GM12878 (cell line): ENCODE results near the gene FAM163A. TPM values are rescaled to one million over a fixed set of nuclear protein-coding genes. Genes with fewer than 3 reads are reported as not detected.

Experiments used
- ATAC-seq: fragments of 200-7000 bp; cut with Tn5 transposase; 3 replicates; pipeline ENCODE4 v1.9.1; 2020; ENCODE audit warnings: mild to moderate bottlenecking, moderate library complexity
- BruUV-seq: library from RNA; stranded (reverse); fragments of 400-500 nt; replicated peaks from 2 replicates; lab custom pipeline; 2021; lab: Mats Ljungman, UMichigan
- CTCF ChIA-PET: fragments of 300-600 bp; sonication (Branson Sonifier 250); formaldehyde crosslinking; extraction: SDS; loops from one replicate; lab custom pipeline; 2021; ENCODE audit warnings: inconsistent platforms; lab: Yijun Ruan, JAX
- POLR2A ChIA-PET: fragments of 350-600 bp; formaldehyde crosslinking; extraction: SDS; loops from one replicate; lab custom pipeline; 2021; ENCODE audit warnings: inconsistent platforms; lab: Charles Lee
- RAD21 ChIA-PET: fragments of 300-600 bp; sonication (Branson Sonifier 250); formaldehyde crosslinking; loops from one replicate; lab custom pipeline; 2023; ENCODE audit warnings: antibody characterized with exemption; ENCODE audit not compliant: unreplicated experiment; lab: Charles Lee
- SMC1A ChIA-PET: fragments of 300-600 bp; sonication (Branson Sonifier 250); formaldehyde crosslinking; loops from one replicate; lab custom pipeline; 2023; ENCODE audit not compliant: unreplicated experiment, uncharacterized antibody; lab: Charles Lee
- DNase-seq: peaks from one replicate; pipeline ENCODE4 v3.0.0-alpha.2; 2011; ENCODE audit warnings: low read depth, low spot score
- FAIRE-seq: peaks from 3 replicates; lab custom pipeline; 2011; peaks lifted over from hg19 to GRCh38; lab: Jason Lieb, UNC
- H2AFZ ChIP-seq: 2 replicates; pipeline ENCODE4 v1.6.0; 2011; ENCODE audit warnings: low read depth, low read length, control low read depth; ENCODE audit not compliant: control insufficient read depth
- H3K27ac ChIP-seq: 2 replicates; pipeline ENCODE4 v1.5.1; 2011; ENCODE audit warnings: control low read depth; ENCODE audit not compliant: control insufficient read depth, insufficient read depth
- H3K27me3 ChIP-seq, 2 experiments: replicated peaks in 1 of 2; 2 replicates each; pipeline versions ENCODE4 v1.6.0 to v1.6.1; 2011; ENCODE audit warnings: low read length in 1 of 2; ENCODE audit not compliant: control insufficient read depth in 2 of 2, insufficient read depth in 2 of 2
- H3K36me3 ChIP-seq, 2 experiments: 2 replicates each; pipeline ENCODE4 v1.5.1; 2011; ENCODE audit warnings: low read length in 1 of 2; ENCODE audit not compliant: control insufficient read depth in 2 of 2, insufficient read depth in 2 of 2
- H3K4me1 ChIP-seq: 2 replicates; pipeline ENCODE4 v1.6.1; 2011; ENCODE audit warnings: mild to moderate bottlenecking, low read length, moderate library complexity, mixed read lengths; ENCODE audit not compliant: control insufficient read depth, insufficient read depth
- H3K4me2 ChIP-seq: 2 replicates; pipeline ENCODE4 v1.6.0; 2011; ENCODE audit warnings: control low read depth; ENCODE audit not compliant: control insufficient read depth, insufficient read depth
- H3K4me3 ChIP-seq: fragments of 200-600 bp; sonication (generic); 2 replicates; pipeline ENCODE4 v1.5.1; 2016
- H3K79me2 ChIP-seq: 2 replicates; pipeline ENCODE4 v1.6.0; 2011; ENCODE audit warnings: low read length; ENCODE audit not compliant: control insufficient read depth, insufficient read depth
- H3K9ac ChIP-seq: 2 replicates; pipeline ENCODE4 v1.8.0; 2011; ENCODE audit warnings: low read length, control low read depth, mixed read lengths; ENCODE audit not compliant: control insufficient read depth, insufficient read depth
- H3K9me3 ChIP-seq: replicated peaks from 3 replicates; pipeline ENCODE4 v1.5.1; 2011; ENCODE audit warnings: mild to moderate bottlenecking, low read length; ENCODE audit not compliant: control insufficient read depth, insufficient read depth
- H4K20me1 ChIP-seq: 2 replicates; pipeline ENCODE4 v1.6.0; 2011; ENCODE audit not compliant: control insufficient read depth, insufficient read depth
- CBX5 ChIP-seq: sonication (generic); IDR thresholded peaks from 2 replicates; pipeline ENCODE4 v1.6.1; 2016; ENCODE audit warnings: low read depth, moderate library complexity, mild to moderate bottlenecking, inconsistent platforms
- GATAD2B ChIP-seq: fragments of 450-650 bp; conservative IDR thresholded peaks from 2 replicates; pipeline ENCODE4 v1.6.1; 2017; ENCODE audit warnings: low read depth, mild to moderate bottlenecking, moderate library complexity
- MTA2 ChIP-seq: fragments of 450-650 bp; IDR thresholded peaks from 2 replicates; pipeline ENCODE4 v1.6.1; 2016; ENCODE audit warnings: low read depth, mild to moderate bottlenecking, moderate library complexity
- NR2F1 ChIP-seq: fragments of 450-650 bp; conservative IDR thresholded peaks from 2 replicates; pipeline ENCODE4 v1.6.1; 2017; ENCODE audit warnings: mild to moderate bottlenecking
- SMAD5 ChIP-seq: IDR thresholded peaks from 2 replicates; pipeline ENCODE4 v1.6.1; 2016; ENCODE audit warnings: antibody characterized with exemption, low read depth
- USF1 ChIP-seq: IDR thresholded peaks from 2 replicates; pipeline ENCODE4 v1.6.1; 2011; ENCODE audit warnings: borderline replicate concordance, low read depth, mild to moderate bottlenecking, moderate library complexity, mixed read lengths, low read length; ENCODE audit not compliant: insufficient read depth; ENCODE audit errors: extremely low read length
- ZZZ3 ChIP-seq: IDR thresholded peaks from 2 replicates; pipeline ENCODE4 v1.6.1; 2011; ENCODE audit warnings: low read depth; ENCODE audit not compliant: control insufficient read depth, insufficient read length
- WGBS: methylation state at CpG from one replicate; pipeline ENCODE4 v1.1.6; 2016; ENCODE audit warnings: low lambda C conversion rate; ENCODE audit not compliant: insufficient replicate concordance, insufficient coverage; ENCODE audit errors: missing lambda C conversion rate; 5-methylcytosine and 5-hydroxymethylcytosine counted together
- in situ Hi-C: fragments of 300-500 bp; cut with MboI; formaldehyde crosslinking; loops from 9 replicates; pipeline ENCODE4 v1.14.3; 2018; ENCODE audit warnings: mixed read lengths
- intact Hi-C: fragments of 100-400 bp; cut with micrococcal nuclease; formaldehyde crosslinking; loops from one replicate; pipeline ENCODE4 v1.14.2; 2022; ENCODE audit not compliant: unreplicated experiment
- polyA plus RNA-seq, 11 experiments: library from polyadenylated mRNA; depleted of rRNA in 4 of 11; unstranded in 6 of 11; stranded (reverse) in 5 of 11; fragments of >200 nt; fragmentation: Nextera tagmentation in 4 of 11; fragmentation: Illumina TruSeq in 1 of 11; extraction: Ambion mirVana in 4 of 11; extraction: Trizol in 1 of 11; gene quantifications; 1 replicate in 1 of 11; 2 replicates in 10 of 11; pipeline versions ENCODE4 v1.2.1 to v1.2.3, GENCODE V29; 2011 to 2016; ENCODE audit warnings: inconsistent platforms in 2 of 11, missing spikeins in 2 of 11, low read depth in 1 of 11
- total RNA-seq, 4 experiments: library from RNA; depleted of rRNA in 3 of 4; stranded (reverse); fragments of >200 nt in 3 of 4; fragmentation: Illumina TruSeq in 1 of 4; extraction: Trizol in 1 of 4; gene quantifications; 2 replicates each; pipeline versions ENCODE4 v1.2.1 to v1.2.3, GENCODE V29; 2013 to 2021

The FAM163A gene
- total and polyA plus RNA-seq, 10 of the 15 experiments (the other 5 are each of a cell fraction or from before 2014, with no cell fraction given): not detected

GRCh38 chr1:179773264-179773663, 30.2 kb downstream of the FAM163A start:
- Histone ChIP-seq H4K20me1 (no peaks in the 10 kb centered on the region), H3K4me2 (no peak overlapping the region), H3K36me3 (no peaks in the 10 kb centered on the region), H3K27ac (no peak overlapping the region), H3K4me1 (no peaks in the 10 kb centered on the region), H2AFZ (no peak overlapping the region), H3K79me2 (no peaks in the 10 kb centered on the region), H3K9ac (no peak overlapping the region), H3K27me3 (0 out of 4 replicates have a peak, but pooled peaks cover 0 to 2% of the 10 kb centered on the region in 2 experiments), H3K9me3 (no peaks in the 10 kb centered on the region), H3K4me3 (no peak overlapping the region)
- FAIRE-seq (no peak), ATAC-seq (no peak), DNase-seq (no peak)
- ChIA-PET SMC1A (interaction anchor here (1.9 to 2.6 kb wide), 2 partner anchors 37 to 42 kb away, joined by 5 to 8 read pairs; no protein-coding TSS in a partner anchor), CTCF (interaction anchor here (1.0 to 2.0 kb wide), 2 partner anchors 37 to 64 kb away, joined by 6 to 8 read pairs; no protein-coding TSS in a partner anchor), POLR2A (no interaction called here), RAD21 (interaction anchor here (0.6 kb wide), 1 partner anchor 72 kb away, joined by 3 read pairs; no protein-coding TSS in a partner anchor)
- WGBS: 30% methylated on average over 4 of the region's 4 CpGs
- TF ChIP-seq NR2F1 (no peak), SMAD5 (no peak), MTA2 (no peak), CBX5 (no peak), USF1 (no peak), GATAD2B (no peak), ZZZ3 (no peak)
- no TSS peak for BruUV-seq
- intact Hi-C loops: no loop called here
- in situ Hi-C loops: no loop called here
